ENCODE results near the gene STAP1. TPM values are rescaled to one million over a fixed set of nuclear protein-coding genes. Genes with fewer than 3 reads are reported as not detected.

The STAP1 gene
- total RNA-seq, 1 experiment from 2014 or later, result not detected

Other genes starting within 250 kb of the STAP1 start
- 4.3 and 6.8 TPM in 2 replicates for gene CENPC, start 13.2 kb upstream of the STAP1 start, total RNA-seq (2014; rRNA removed; shearing (Covaris generic); ENCODE audit: low replicate concordance)
- 55.2 and 100 TPM in 2 replicates for gene UBA6, start 142.4 kb downstream of the STAP1 start, total RNA-seq (2014; rRNA removed; shearing (Covaris generic); ENCODE audit: low replicate concordance)
- gene GNRHR, start 195.7 kb downstream of the STAP1 start, total RNA-seq (2014; rRNA removed; shearing (Covaris generic); ENCODE audit: low replicate concordance), result not detected in 2 replicates